Adrenal gland (tissue), 12 donors: ENCODE measurements around the gene POLR2H. TPM values are rescaled to one million over a fixed set of nuclear protein-coding genes. Genes with fewer than 3 reads are reported as not detected.
A peak's percentile ranks its signal among the peaks of the same experiment; 100 is the strongest.

ENCODE experiments used
- DNase-seq, 7 donors: peaks; one replicate each; pipeline ENCODE4 v3.0.0-alpha.2; 2019 to 2020
- H3K27ac ChIP-seq, 5 donors: fragments of 200-600 bp; sonication (generic) in 4 of 5; 1 replicate in 3 of 5; 2 replicates in 2 of 5; pipeline versions ENCODE4 v1.5.1 to v1.8.0; 2016 to 2020; ENCODE audit warnings: mild to moderate bottlenecking in 1 of 5
- H3K27me3 ChIP-seq: fragments of 200-600 bp; 2 replicates; pipeline ENCODE4 v1.8.0; 2021
- H3K36me3 ChIP-seq, 2 donors: fragments of 200-600 bp; replicated peaks in 1 of 2; 1 replicate in 1 of 2; 2 replicates in 1 of 2; pipeline versions ENCODE4 v1.5.1 to v1.8.0; 2018 to 2022
- H3K4me1 ChIP-seq, 2 donors: fragments of 200-600 bp; replicated peaks in 1 of 2; 1 replicate in 1 of 2; 2 replicates in 1 of 2; pipeline versions ENCODE4 v1.5.1 to v1.8.0; 2018 to 2021
- H3K4me3 ChIP-seq, 4 donors: fragments of 200-600 bp; sonication (generic) in 3 of 4; one replicate each; pipeline ENCODE4 v1.5.1; 2016 to 2018
- H3K9me3 ChIP-seq, 3 donors: fragments of 200-600 bp; sonication (generic) in 1 of 3; replicated peaks in 1 of 3; 1 replicate in 2 of 3; 2 replicates in 1 of 3; pipeline versions ENCODE4 v1.5.1 to v1.8.0; 2016 to 2021
- CTCF ChIP-seq, 6 experiments: fragments of 450-650 bp in 4 of 6; fragments of 200-600 bp in 2 of 6; sonication (generic) in 1 of 6; IDR thresholded peaks; 1 replicate in 5 of 6; 2 replicates in 1 of 6; pipeline versions ENCODE4 v1.5.1 to v1.8.0; 2016 to 2021; ENCODE audit warnings: antibody characterized with exemption in 6 of 6, mild to moderate bottlenecking in 2 of 6, moderate library complexity in 1 of 6
- POLR2A ChIP-seq, 2 donors: fragments of 450-650 bp; IDR thresholded peaks; one replicate each; pipeline ENCODE4 v1.6.1; 2017; ENCODE audit warnings: antibody characterized with exemption in 2 of 2, mild to moderate bottlenecking in 2 of 2, moderate library complexity in 1 of 2
- WGBS, 4 donors: extraction: QIAGEN DNeasy Blood & Tissue Kit in 2 of 4; methylation state at CpG; one replicate each; pipeline versions ENCODE4 v1.1.5 to v1.1.7; 2013 to 2017; 5-methylcytosine and 5-hydroxymethylcytosine counted together
- intact Hi-C, 2 donors: fragments of 100-400 bp; cut with DNase I; formaldehyde crosslinking; loops; one replicate each; pipeline versions ENCODE4 v1.14.1 to v1.15.0; 2022 to 2023
- polyA plus RNA-seq, 3 donors: library from polyadenylated mRNA; stranded (reverse); fragments of 200-250 nt in 2 of 3; fragments of 350-450 nt in 1 of 3; fragmentation: Illumina TruSeq in 1 of 3; extraction: RNeasy Lipid Tissue Mini Kit (QIAGEN cat#74804) in 1 of 3; gene quantifications; one replicate each; pipeline ENCODE4 v1.2.3, GENCODE V29; 2013 to 2014
- total RNA-seq, 9 donors: library from RNA; depleted of rRNA in 4 of 9; stranded (reverse); fragments of >200 nt in 4 of 9; fragments of 120-200 nt in 1 of 9; fragmentation: NEBNext Ultra II Directional in 1 of 9; extraction: Animal tissue kit (Norgen Biotek cat#: 25700) in 1 of 9; gene quantifications; one replicate each; pipeline versions ENCODE4 v1.1.0 to v1.2.4, GENCODE V29; 2013 to 2023
- donor health status: healthy with polysubstance abuse.
- donor health status: Bipolar disorder and iron deficiency.
- donor health status: DM: yes; HTN: yes; CAD: no.
- donor health status: DM: no; HTN: no; CAD: no.
- donor health status: DM: no; HTN: no; CAD: no.
- donor health status: DM: yes; HTN: yes; CAD: no.

Gene POLR2H
- total and polyA plus RNA-seq, 12 donors, result 63.1 to 199 (median 77.7) TPM

GRCh38 chr3:184341925-184342324 lies 19.6 kb upstream of the POLR2H start:
- Histone ChIP-seq H3K4me3 (no peak overlapping the region), H3K36me3 (peaks cover 0 to 36% of the 10 kb centered on the region in 2 donors), H3K27me3 (no peaks in the 10 kb centered on the region), H3K27ac (no peak overlapping the region), H3K4me1 (peaks cover 12 to 29% of the 10 kb centered on the region in 2 donors), H3K9me3 (no peaks in the 10 kb centered on the region)
- TF ChIP-seq CTCF (IDR thresholded peaks at IDR 0.05), result no peak
- no peak for TF ChIP-seq POLR2A (IDR thresholded peaks at IDR 0.05)
- 72 to 86% (median 78%) methylated on average over 7 of the region's 7 CpGs for WGBS, 4 donors
- no peak for DNase-seq
- intact Hi-C loops, result loop anchor here in 1 of 2 donors (5.0 kb wide), 1 partner anchor 35 kb away; no protein-coding TSS in a partner anchor

GRCh38 chr3:184343200-184343876 lies 18.2 kb upstream of the POLR2H start:
- TF ChIP-seq CTCF (IDR thresholded peaks at IDR 0.05) (no peak), POLR2A (IDR thresholded peaks at IDR 0.05) (no peak)
- Histone ChIP-seq H3K4me3 (no peak overlapping the region), H3K27ac (no peak overlapping the region), H3K9me3 (no peaks in the 10 kb centered on the region), H3K36me3 (peaks cover 0 to 36% of the 10 kb centered on the region in 2 donors), H3K27me3 (no peaks in the 10 kb centered on the region), H3K4me1 (peaks cover 6 to 15% of the 10 kb centered on the region in 2 donors)
- 69 to 75% (median 71%) methylated on average over 4 to 5 of the region's 5 CpGs for WGBS, 4 donors
- intact Hi-C loops, result loop anchor here in 1 of 2 donors (5.0 kb wide), 1 partner anchor 36 kb away; no protein-coding TSS in a partner anchor
- DNase-seq, result no peak

GRCh38 chr3:184344579-184345316 lies 16.8 kb upstream of the POLR2H start:
- intact Hi-C loops, result loop anchor here in 1 of 2 donors (5.0 kb wide), 1 partner anchor 37 kb away; no protein-coding TSS in a partner anchor
- Histone ChIP-seq H3K4me3 (no peak overlapping the region), H3K9me3 (no peaks in the 10 kb centered on the region), H3K27ac (peak overlapping the region in 4 of 5 donors; percentile 6 to 84 (median 59)), H3K4me1 (peaks cover 6 to 15% of the 10 kb centered on the region in 2 donors), H3K36me3 (peaks cover 0 to 36% of the 10 kb centered on the region in 2 donors), H3K27me3 (no peaks in the 10 kb centered on the region)
- TF ChIP-seq CTCF (IDR thresholded peaks at IDR 0.05) (no peak), POLR2A (IDR thresholded peaks at IDR 0.05) (no peak)
- WGBS, 4 donors, result 58 to 95% (median 71%) methylated on average over 8 to 24 of the region's 24 CpGs
- DNase-seq, result no peak
